WTC11 (cell line): Measurements from ENCODE around the gene BICD1. TPM values are rescaled to one million over a fixed set of nuclear protein-coding genes. Genes with fewer than 3 reads are reported as not detected.

ENCODE experiments used
- ATAC-seq: fragments of 200-7000 bp; cut with Tn5 transposase; 2 replicates; pipeline ENCODE4 v1.10.0; 2021; ENCODE audit warnings: mild to moderate bottlenecking, moderate library complexity
- CTCF ChIA-PET: fragments of 300-600 bp; sonication (Branson Sonifier 250); formaldehyde crosslinking; loops from one replicate; lab custom pipeline; 2021; ENCODE audit warnings: antibody characterized with exemption; lab: Charles Lee
- POLR2A ChIA-PET: fragments of 350-600 bp; sonication (Branson Sonifier 250); formaldehyde crosslinking; loops from one replicate; lab custom pipeline; 2021; ENCODE audit warnings: antibody characterized with exemption; lab: Charles Lee
- DNase-seq: peaks from one replicate; pipeline ENCODE4 v3.0.0; 2021; ENCODE audit warnings: low spot score
- H3K27ac Mint-ChIP-seq: 2 replicates; pipeline ENCODE4 v1.8.0; 2021; ENCODE audit warnings: mixed read lengths
- H3K27me3 Mint-ChIP-seq: 2 replicates; pipeline ENCODE4 v1.8.0; 2021; ENCODE audit warnings: low read depth, mild to moderate bottlenecking, moderate library complexity, mixed read lengths
- H3K36me3 Mint-ChIP-seq: 2 replicates; pipeline ENCODE4 v1.8.0; 2021; ENCODE audit warnings: mixed read lengths
- H3K4me1 Mint-ChIP-seq: 2 replicates; pipeline ENCODE4 v1.8.0; 2022; ENCODE audit warnings: mixed read lengths
- H3K4me3 Mint-ChIP-seq: 2 replicates; pipeline ENCODE4 v1.8.0; 2021; ENCODE audit warnings: mild to moderate bottlenecking, moderate library complexity, mixed read lengths
- H3K9me3 Mint-ChIP-seq: 2 replicates; pipeline ENCODE4 v1.8.0; 2021; ENCODE audit warnings: mixed read lengths
- ATF3 ChIP-seq: sonication (generic); formaldehyde crosslinking; conservative IDR thresholded peaks from 2 replicates; pipeline ENCODE4 v1.8.1; 2022; ENCODE audit warnings: mild to moderate bottlenecking, missing genetic modification reagents
- CDX4 ChIP-seq: fragments of 250-450 bp; sonication (Bioruptor Pico); IDR thresholded peaks from 2 replicates; pipeline ENCODE4 v1.9.0; 2021; ENCODE audit warnings: moderate library complexity, mild to moderate bottlenecking, inconsistent platforms, borderline replicate concordance
- FOXP4 ChIP-seq: sonication (generic); formaldehyde crosslinking; IDR thresholded peaks from 2 replicates; pipeline ENCODE4 v1.8.0; 2022; ENCODE audit warnings: mild to moderate bottlenecking, missing genetic modification reagents
- JAZF1 ChIP-seq: fragments of 250-450 bp; sonication (Bioruptor Pico); IDR thresholded peaks from 2 replicates; pipeline ENCODE4 v1.9.0; 2021; ENCODE audit warnings: moderate library complexity, mild to moderate bottlenecking, inconsistent platforms
- KAT7 ChIP-seq: sonication (generic); formaldehyde crosslinking; IDR thresholded peaks from 2 replicates; pipeline ENCODE4 v1.8.1; 2023; ENCODE audit warnings: missing genetic modification reagents, mild to moderate bottlenecking, borderline replicate concordance
- NR2C2 ChIP-seq: sonication (generic); formaldehyde crosslinking; IDR thresholded peaks from 2 replicates; pipeline ENCODE4 v1.8.0; 2022; ENCODE audit warnings: mild to moderate bottlenecking, missing genetic modification reagents
- PRRX2 ChIP-seq: fragments of 250-450 bp; sonication (Bioruptor Pico); IDR thresholded peaks from 2 replicates; pipeline ENCODE4 v1.8.0; 2021; ENCODE audit warnings: mild to moderate bottlenecking
- TP53 ChIP-seq: sonication (generic); formaldehyde crosslinking; IDR thresholded peaks from 2 replicates; pipeline ENCODE4 v1.8.1; 2023; ENCODE audit warnings: mild to moderate bottlenecking, missing genetic modification reagents
- ZNF121 ChIP-seq: sonication (generic); formaldehyde crosslinking; IDR thresholded peaks from 2 replicates; pipeline ENCODE4 v1.8.0; 2023; ENCODE audit warnings: missing genetic modification reagents
- ZNF317 ChIP-seq: sonication (generic); formaldehyde crosslinking; IDR thresholded peaks from 2 replicates; pipeline ENCODE4 v1.8.1; 2023; ENCODE audit warnings: low read depth, mild to moderate bottlenecking, moderate library complexity, missing genetic modification reagents, borderline replicate concordance
- ZNF423 ChIP-seq: fragments of 250-450 bp; sonication (Bioruptor Pico); IDR thresholded peaks from 2 replicates; pipeline ENCODE4 v2.1.2; 2022; ENCODE audit warnings: mild to moderate bottlenecking, moderate library complexity
- total RNA-seq: library from RNA; stranded (reverse); gene quantifications from 3 replicates; pipeline ENCODE4 v1.2.3, GENCODE V29; 2021
- TF ChIP-seq, protein P1 (sequence below): sonication (generic); formaldehyde crosslinking; IDR thresholded peaks from 2 replicates; pipeline ENCODE4 v1.8.0; 2022; ENCODE audit warnings: mild to moderate bottlenecking, missing genetic modification reagents
- TF ChIP-seq, protein P2 (sequence below): sonication (generic); formaldehyde crosslinking; IDR thresholded peaks from 2 replicates; pipeline ENCODE4 v1.8.0; 2022; ENCODE audit warnings: mild to moderate bottlenecking, missing genetic modification reagents
- TF ChIP-seq, protein P3 (sequence below): fragments of 250-450 bp; sonication (Bioruptor Pico); IDR thresholded peaks from 2 replicates; pipeline ENCODE4 v1.8.0; 2021; ENCODE audit warnings: mild to moderate bottlenecking
- TF ChIP-seq, protein P4 (sequence below): sonication (generic); formaldehyde crosslinking; IDR thresholded peaks from 2 replicates; pipeline ENCODE4 v1.8.1; 2023; ENCODE audit warnings: mild to moderate bottlenecking, missing genetic modification reagents, borderline replicate concordance
- TF ChIP-seq, protein P5 (sequence below): fragments of 250-450 bp; sonication (Bioruptor Pico); conservative IDR thresholded peaks from 2 replicates; pipeline ENCODE4 v1.9.0; 2021; ENCODE audit warnings: mild to moderate bottlenecking

BICD1 gene
- total RNA-seq, 1 experiment from 2014 or later = 69.4 TPM

DNA sequence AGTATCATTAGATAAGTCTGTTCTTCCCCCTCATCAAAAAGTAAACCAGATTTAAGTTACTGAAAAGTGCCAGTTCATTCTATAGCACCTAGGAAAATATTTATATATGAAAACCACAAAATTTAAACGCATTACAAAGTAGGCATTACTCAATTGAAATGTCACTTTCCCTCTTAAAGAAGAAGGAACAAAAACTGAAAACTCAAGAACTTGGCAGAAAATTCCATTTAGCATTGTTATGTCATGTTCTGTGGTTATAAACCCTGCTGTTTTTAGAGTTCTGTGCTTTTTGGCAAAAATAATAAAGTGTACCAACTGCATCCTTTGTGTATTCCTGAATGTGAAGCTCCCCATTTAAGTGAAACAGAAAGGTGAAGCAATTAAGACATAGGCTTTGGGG lies 296.3 kb downstream of the BICD1 start (continued):
- TF ChIP-seq, protein P1, sequence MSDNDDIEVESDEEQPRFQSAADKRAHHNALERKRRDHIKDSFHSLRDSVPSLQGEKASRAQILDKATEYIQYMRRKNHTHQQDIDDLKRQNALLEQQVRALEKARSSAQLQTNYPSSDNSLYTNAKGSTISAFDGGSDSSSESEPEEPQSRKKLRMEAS (CRISPR knock-in tag) = no peak
- no peak for TF ChIP-seq TP53 (CRISPR knock-in tag)
- TF ChIP-seq, protein P2, sequence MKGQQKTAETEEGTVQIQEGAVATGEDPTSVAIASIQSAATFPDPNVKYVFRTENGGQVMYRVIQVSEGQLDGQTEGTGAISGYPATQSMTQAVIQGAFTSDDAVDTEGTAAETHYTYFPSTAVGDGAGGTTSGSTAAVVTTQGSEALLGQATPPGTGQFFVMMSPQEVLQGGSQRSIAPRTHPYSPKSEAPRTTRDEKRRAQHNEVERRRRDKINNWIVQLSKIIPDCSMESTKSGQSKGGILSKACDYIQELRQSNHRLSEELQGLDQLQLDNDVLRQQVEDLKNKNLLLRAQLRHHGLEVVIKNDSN (CRISPR knock-in tag) = no peak
- TF ChIP-seq, protein P3, sequence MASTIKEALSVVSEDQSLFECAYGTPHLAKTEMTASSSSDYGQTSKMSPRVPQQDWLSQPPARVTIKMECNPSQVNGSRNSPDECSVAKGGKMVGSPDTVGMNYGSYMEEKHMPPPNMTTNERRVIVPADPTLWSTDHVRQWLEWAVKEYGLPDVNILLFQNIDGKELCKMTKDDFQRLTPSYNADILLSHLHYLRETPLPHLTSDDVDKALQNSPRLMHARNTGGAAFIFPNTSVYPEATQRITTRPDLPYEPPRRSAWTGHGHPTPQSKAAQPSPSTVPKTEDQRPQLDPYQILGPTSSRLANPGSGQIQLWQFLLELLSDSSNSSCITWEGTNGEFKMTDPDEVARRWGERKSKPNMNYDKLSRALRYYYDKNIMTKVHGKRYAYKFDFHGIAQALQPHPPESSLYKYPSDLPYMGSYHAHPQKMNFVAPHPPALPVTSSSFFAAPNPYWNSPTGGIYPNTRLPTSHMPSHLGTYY (CRISPR knock-in tag) = no peak
- TF ChIP-seq, protein P4, sequence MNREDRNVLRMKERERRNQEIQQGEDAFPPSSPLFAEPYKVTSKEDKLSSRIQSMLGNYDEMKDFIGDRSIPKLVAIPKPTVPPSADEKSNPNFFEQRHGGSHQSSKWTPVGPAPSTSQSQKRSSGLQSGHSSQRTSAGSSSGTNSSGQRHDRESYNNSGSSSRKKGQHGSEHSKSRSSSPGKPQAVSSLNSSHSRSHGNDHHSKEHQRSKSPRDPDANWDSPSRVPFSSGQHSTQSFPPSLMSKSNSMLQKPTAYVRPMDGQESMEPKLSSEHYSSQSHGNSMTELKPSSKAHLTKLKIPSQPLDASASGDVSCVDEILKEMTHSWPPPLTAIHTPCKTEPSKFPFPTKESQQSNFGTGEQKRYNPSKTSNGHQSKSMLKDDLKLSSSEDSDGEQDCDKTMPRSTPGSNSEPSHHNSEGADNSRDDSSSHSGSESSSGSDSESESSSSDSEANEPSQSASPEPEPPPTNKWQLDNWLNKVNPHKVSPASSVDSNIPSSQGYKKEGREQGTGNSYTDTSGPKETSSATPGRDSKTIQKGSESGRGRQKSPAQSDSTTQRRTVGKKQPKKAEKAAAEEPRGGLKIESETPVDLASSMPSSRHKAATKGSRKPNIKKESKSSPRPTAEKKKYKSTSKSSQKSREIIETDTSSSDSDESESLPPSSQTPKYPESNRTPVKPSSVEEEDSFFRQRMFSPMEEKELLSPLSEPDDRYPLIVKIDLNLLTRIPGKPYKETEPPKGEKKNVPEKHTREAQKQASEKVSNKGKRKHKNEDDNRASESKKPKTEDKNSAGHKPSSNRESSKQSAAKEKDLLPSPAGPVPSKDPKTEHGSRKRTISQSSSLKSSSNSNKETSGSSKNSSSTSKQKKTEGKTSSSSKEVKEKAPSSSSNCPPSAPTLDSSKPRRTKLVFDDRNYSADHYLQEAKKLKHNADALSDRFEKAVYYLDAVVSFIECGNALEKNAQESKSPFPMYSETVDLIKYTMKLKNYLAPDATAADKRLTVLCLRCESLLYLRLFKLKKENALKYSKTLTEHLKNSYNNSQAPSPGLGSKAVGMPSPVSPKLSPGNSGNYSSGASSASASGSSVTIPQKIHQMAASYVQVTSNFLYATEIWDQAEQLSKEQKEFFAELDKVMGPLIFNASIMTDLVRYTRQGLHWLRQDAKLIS (CRISPR knock-in tag) = no peak
- TF ChIP-seq, all 79 proteins: peak for 0

DNA sequence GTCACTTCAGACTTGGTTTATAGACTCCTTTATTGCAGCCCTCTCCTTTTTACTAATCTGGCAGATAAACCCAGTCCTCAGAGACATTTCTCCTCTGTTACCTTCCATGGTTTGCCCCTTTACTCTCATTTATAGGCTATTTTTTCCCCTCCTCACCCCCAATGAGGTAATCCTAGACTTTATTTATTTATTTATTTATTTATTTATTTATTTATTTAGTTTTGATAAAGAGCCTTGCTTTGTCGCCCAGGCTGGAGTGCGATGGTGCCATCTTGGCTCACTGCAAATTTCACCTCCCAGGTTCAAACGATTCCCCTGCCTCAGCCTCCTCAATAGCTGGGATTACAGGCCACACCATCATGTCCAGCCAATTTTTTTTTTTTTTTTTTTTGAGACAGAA lies 301.1 kb downstream of the BICD1 start:
- H3K27ac Mint-ChIP-seq = peak overlapping the region; percentile 24
- peaks cover 19% of the 10 kb centered on the region for H3K36me3 Mint-ChIP-seq
- ChIA-PET POLR2A (interaction anchor here (0.6 to 0.9 kb wide), 2 partner anchors 219 to 238 kb away, joined by 3 to 5 read pairs; no protein-coding TSS in a partner anchor), CTCF (no interaction called here)
- ATAC-seq (no peak), DNase-seq (no peak)
- no peak for TF ChIP-seq ZNF423 (CRISPR knock-in tag)
- TF ChIP-seq KAT7 (CRISPR knock-in tag) = no peak
- no peak for TF ChIP-seq FOXP4
- TF ChIP-seq ZNF121 = no peak
- no peak for TF ChIP-seq JAZF1
- no peak for TF ChIP-seq NR2C2 (CRISPR knock-in tag)
- no peak for TF ChIP-seq ZNF317
- TF ChIP-seq ATF3 (CRISPR knock-in tag) = no peak
- TF ChIP-seq PRRX2 (CRISPR knock-in tag) = no peak
- TF ChIP-seq CDX4 (CRISPR knock-in tag) = no peak
- TF ChIP-seq, protein P5, sequence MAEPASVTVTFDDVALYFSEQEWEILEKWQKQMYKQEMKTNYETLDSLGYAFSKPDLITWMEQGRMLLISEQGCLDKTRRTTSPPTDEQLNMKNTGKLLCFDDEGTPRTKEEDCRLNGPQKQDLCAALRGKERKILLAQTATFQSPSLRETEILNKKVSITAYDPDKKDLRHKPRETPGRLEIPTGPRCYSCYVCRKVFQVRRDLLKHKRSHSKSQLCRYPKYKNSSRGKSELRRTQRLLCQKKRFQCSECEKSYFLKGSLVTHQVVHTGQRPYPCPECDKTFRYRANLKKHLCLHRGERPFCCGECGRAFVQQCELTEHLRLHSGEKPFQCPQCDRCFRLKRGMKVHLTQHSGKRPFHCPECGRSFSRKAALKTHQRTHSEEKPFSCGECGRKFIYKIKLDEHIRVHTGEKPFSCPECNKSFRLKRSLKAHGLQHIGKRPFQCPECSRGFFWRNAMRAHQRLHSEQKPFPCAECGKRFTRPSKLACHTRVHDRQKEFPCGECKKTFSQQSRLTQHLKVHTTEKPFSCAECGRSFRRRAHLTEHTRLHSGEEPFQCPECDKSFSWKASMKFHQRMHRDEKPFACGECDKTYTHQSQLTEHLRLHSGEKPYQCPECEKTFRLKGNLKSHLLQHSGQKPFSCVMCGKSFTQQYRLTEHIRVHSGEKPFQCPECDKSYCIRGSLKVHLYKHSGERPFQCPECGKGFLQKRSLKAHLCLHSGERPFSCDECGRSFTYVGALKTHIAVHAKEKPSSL (CRISPR knock-in tag) = no peak
- TF ChIP-seq, protein P2 (CRISPR knock-in tag) = no peak
- H3K27me3 Mint-ChIP-seq = no peaks in the 10 kb centered on the region
- no peaks in the 10 kb centered on the region for H3K9me3 Mint-ChIP-seq
- H3K4me3 Mint-ChIP-seq = no peak overlapping the region
- H3K4me1 Mint-ChIP-seq = peaks cover 34% of the 10 kb centered on the region
